Endothelial cell of umbilical vein (primary cell): ENCODE data around the gene RNLS. TPM values are rescaled to one million over a fixed set of nuclear protein-coding genes. Genes with fewer than 3 reads are reported as not detected.

ENCODE experiments used
- BruUV-seq: library from RNA; stranded (reverse); fragments of 400-500 nt; replicated peaks from 2 replicates; lab custom pipeline; 2021; lab: Mats Ljungman, UMichigan
- CTCF ChIA-PET: fragments of 300-600, 350-600 bp; sonication (Branson Sonifier 250); formaldehyde crosslinking; loops from one replicate; lab custom pipeline; 2021; ENCODE audit warnings: antibody characterized with exemption, inconsistent platforms; lab: Charles Lee
- POLR2A ChIA-PET: fragments of 300-600, 350-600 bp; sonication (Branson Sonifier 250); formaldehyde crosslinking; loops from one replicate; lab custom pipeline; 2021; ENCODE audit warnings: antibody characterized with exemption, inconsistent platforms; lab: Charles Lee
- DNase-seq: peaks from one replicate; pipeline ENCODE4 v3.0.0-alpha.2; 2011; ENCODE audit warnings: low read depth, low spot score
- FAIRE-seq: peaks from 2 replicates; lab custom pipeline; 2011; peaks lifted over from hg19 to GRCh38; lab: Jason Lieb, UNC
- H2AFZ ChIP-seq: 2 replicates; pipeline ENCODE4 v1.6.0; 2012; ENCODE audit warnings: low read depth, low read length, control low read depth, inconsistent platforms
- H3K27ac ChIP-seq: 2 replicates; pipeline ENCODE4 v1.5.1; 2011; ENCODE audit warnings: low read depth, mild to moderate bottlenecking, control low read depth, low read length, moderate library complexity; ENCODE audit not compliant: insufficient read depth
- H3K27me3 ChIP-seq, 2 experiments: 2 replicates each; pipeline versions ENCODE4 v1.6.0 to v1.6.1; 2011; ENCODE audit warnings: low read length in 2 of 2, mixed read lengths in 1 of 2; ENCODE audit not compliant: control insufficient read depth in 2 of 2, insufficient read depth in 2 of 2
- H3K36me3 ChIP-seq, 2 experiments: 2 replicates in 1 of 2; 3 replicates in 1 of 2; pipeline ENCODE4 v1.5.1; 2011; ENCODE audit warnings: low read length in 2 of 2, mild to moderate bottlenecking in 1 of 2, moderate library complexity in 1 of 2; ENCODE audit not compliant: control insufficient read depth in 2 of 2, insufficient read depth in 2 of 2; ENCODE audit errors: extremely low read depth in 1 of 2
- H3K4me1 ChIP-seq: 3 replicates; pipeline ENCODE4 v1.5.1; 2011; ENCODE audit warnings: mild to moderate bottlenecking, low read length; ENCODE audit not compliant: control insufficient read depth, insufficient read depth; ENCODE audit errors: extremely low read depth
- H3K4me2 ChIP-seq: 2 replicates; pipeline ENCODE4 v1.6.1; 2011; ENCODE audit warnings: low read length, control low read depth, mixed read lengths; ENCODE audit not compliant: insufficient read depth
- H3K4me3 ChIP-seq, 3 experiments: fragments of 200-600 bp in 1 of 3; sonication (generic), shearing (Covaris generic) in 1 of 3; replicated peaks in 1 of 3; 2 replicates each; pipeline ENCODE4 v1.5.1; 2011 to 2016; ENCODE audit warnings: control low read depth in 3 of 3, low read length in 3 of 3, mild to moderate bottlenecking in 2 of 3, inconsistent platforms in 1 of 3, low read depth in 1 of 3, moderate library complexity in 1 of 3; ENCODE audit not compliant: insufficient read depth in 1 of 3
- H3K79me2 ChIP-seq: 2 replicates; pipeline ENCODE4 v1.6.0; 2012; ENCODE audit warnings: low read length, inconsistent platforms; ENCODE audit not compliant: control insufficient read depth, insufficient read depth
- H3K9ac ChIP-seq: replicated peaks from 2 replicates; pipeline ENCODE3; 2011; ENCODE audit warnings: low read length, control low read depth; ENCODE audit not compliant: insufficient read depth; ENCODE audit errors: extremely low read depth
- H3K9me1 ChIP-seq: replicated peaks from 3 replicates; pipeline ENCODE4 v1.6.0; 2011; ENCODE audit warnings: mild to moderate bottlenecking, low read length; ENCODE audit not compliant: control insufficient read depth, insufficient read depth; ENCODE audit errors: extremely low read depth
- H3K9me3 ChIP-seq: replicated peaks from 2 replicates; pipeline ENCODE4 v1.5.1; 2012; ENCODE audit warnings: low read length, inconsistent platforms; ENCODE audit not compliant: control insufficient read depth, insufficient read depth
- H4K20me1 ChIP-seq: replicated peaks from 2 replicates; pipeline ENCODE3; 2011; ENCODE audit warnings: mild to moderate bottlenecking, low read length; ENCODE audit not compliant: control insufficient read depth, insufficient read depth; ENCODE audit errors: extremely low read depth
- EZH2 ChIP-seq: IDR thresholded peaks from 2 replicates; pipeline ENCODE4 v1.6.1; 2012; ENCODE audit warnings: borderline replicate concordance, low read depth, mild to moderate bottlenecking, moderate library complexity, low read length, inconsistent platforms; ENCODE audit not compliant: severe bottlenecking
- FOS ChIP-seq: IDR thresholded peaks from 2 replicates; pipeline ENCODE4 v1.6.1; 2011; ENCODE audit warnings: mild to moderate bottlenecking, low read length, moderate library complexity, borderline replicate concordance; ENCODE audit not compliant: insufficient read depth
- GATA2 ChIP-seq: IDR thresholded peaks from 2 replicates; pipeline ENCODE4 v1.7.0; 2011; ENCODE audit warnings: low read depth, mild to moderate bottlenecking, moderate library complexity, mixed read lengths, low read length; ENCODE audit not compliant: insufficient read length, insufficient read depth
- JUN ChIP-seq: IDR thresholded peaks from 2 replicates; pipeline ENCODE4 v1.6.1; 2011; ENCODE audit warnings: borderline replicate concordance, low read depth; ENCODE audit not compliant: insufficient read length, insufficient read depth
- MYC ChIP-seq: IDR thresholded peaks from one replicate; pipeline ENCODE4 v1.6.1; 2011; ENCODE audit warnings: mild to moderate bottlenecking, low read depth, low read length
- POLR2A ChIP-seq: IDR thresholded peaks from 2 replicates; pipeline ENCODE4 v1.6.1; 2012; ENCODE audit warnings: low read depth, mild to moderate bottlenecking, control low read depth, low read length
- POLR2AphosphoS5 ChIP-seq: IDR thresholded peaks from 2 replicates; pipeline ENCODE4 v1.6.1; 2012; ENCODE audit warnings: low read depth, mild to moderate bottlenecking, control low read depth, low read length, moderate library complexity; ENCODE audit not compliant: insufficient read depth
- dilution Hi-C: fragments of 300-500 bp; cut with MboI; formaldehyde crosslinking; loops from one replicate; pipeline ENCODE4 v1.15.0; 2019; ENCODE audit warnings: low sequenced_read_pairs; ENCODE audit not compliant: extremely low pct_ligation_motif_present
- intact Hi-C: fragments of 100-400 bp; cut with micrococcal nuclease; formaldehyde crosslinking; loops from one replicate; pipeline ENCODE4 v1.10.0; 2022
- polyA plus RNA-seq, 4 experiments: library from polyadenylated mRNA; depleted of rRNA in 3 of 4; stranded (reverse) in 3 of 4; unstranded in 1 of 4; fragments of >200 nt; gene quantifications; 2 replicates each; pipeline versions ENCODE4 v1.2.1 to v1.2.3, GENCODE V29; 2011 to 2012; ENCODE audit warnings: missing spikeins in 1 of 4
- total RNA-seq: library from RNA; stranded (reverse); gene quantifications from 2 replicates; pipeline ENCODE4 v1.2.3, GENCODE V29; 2021
- TF ChIP-seq, protein P1 (sequence below), 2 donors: IDR thresholded peaks; 1 replicate in 1 of 2; 2 replicates in 1 of 2; pipeline ENCODE4 v1.5.1; 2011; ENCODE audit warnings: low read length in 2 of 2, mild to moderate bottlenecking in 2 of 2, moderate library complexity in 2 of 2, control low read depth in 1 of 2, inconsistent platforms in 1 of 2, low read depth in 1 of 2; ENCODE audit not compliant: insufficient read depth in 1 of 2; ENCODE audit errors: extremely low read depth in 1 of 2
- TF ChIP-seq, protein P2 (sequence below): IDR thresholded peaks from 2 replicates; pipeline ENCODE4 v1.6.1; 2011; ENCODE audit not compliant: insufficient read depth, insufficient read length

The RNLS gene
- total and polyA plus RNA-seq, 2 donors (not counting 3 experiments of a cell fraction or from before 2014, with no cell fraction given) = 2.5 to 4.6 TPM

DNA sequence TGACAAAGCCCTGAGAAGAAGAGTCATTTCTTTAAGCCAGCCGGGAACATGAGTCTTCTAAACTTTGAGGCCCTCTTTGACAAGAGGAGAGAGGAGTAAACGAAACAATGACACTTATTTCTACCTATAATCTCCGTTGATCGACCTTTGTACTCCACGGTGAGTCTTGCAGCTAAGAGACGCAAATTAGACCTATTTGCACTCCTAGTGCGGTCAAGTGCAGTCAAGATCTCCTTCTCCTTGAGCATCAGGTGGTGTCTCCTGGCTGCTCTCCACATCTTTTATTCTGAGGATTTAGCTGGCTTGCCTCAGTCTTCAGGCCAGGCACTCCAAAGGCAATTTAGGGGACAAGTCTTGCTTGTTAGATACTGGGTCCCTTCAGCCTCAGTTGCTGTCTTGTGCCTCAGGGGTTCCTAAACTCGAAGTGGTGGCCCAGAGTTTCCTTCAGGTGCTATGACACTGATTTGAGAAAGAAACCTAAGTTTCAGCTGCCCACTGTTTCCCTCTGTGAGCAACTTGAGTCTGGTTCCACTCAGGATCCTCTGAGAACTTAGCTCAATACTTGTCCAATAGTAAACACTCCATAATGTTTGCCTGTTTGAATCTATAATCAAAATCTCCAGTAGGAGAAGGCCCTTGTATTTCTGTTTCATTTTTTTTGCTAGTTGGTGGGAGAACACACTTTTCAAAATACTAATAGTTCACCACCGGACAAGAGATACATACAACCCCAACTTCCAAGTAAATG is 312.9 kb downstream of the RNLS start:
- peaks cover 0 to 2% of the 10 kb centered on the region in 2 experiments for H3K27me3 ChIP-seq
- peaks cover 5% of the 10 kb centered on the region for H3K4me1 ChIP-seq
- H3K9me3 ChIP-seq = no peaks in the 10 kb centered on the region
- H3K9ac ChIP-seq = no peak overlapping the region
- DNase-seq (no peak), FAIRE-seq (no peak)
- intact Hi-C loops = no loop called here
- CTCF ChIA-PET = no interaction called here
- POLR2A ChIA-PET = no interaction called here
- dilution Hi-C loops = no loop called here
- H3K4me3 ChIP-seq = no peak overlapping the region
- no peaks in the 10 kb centered on the region for H3K9me1 ChIP-seq
- H3K79me2 ChIP-seq = no peaks in the 10 kb centered on the region
- TF ChIP-seq EZH2 (no peak), POLR2AphosphoS5 (no peak), FOS (no peak), POLR2A (no peak), JUN (no peak), GATA2 (no peak), MYC (no peak)
- TF ChIP-seq, protein P1, sequence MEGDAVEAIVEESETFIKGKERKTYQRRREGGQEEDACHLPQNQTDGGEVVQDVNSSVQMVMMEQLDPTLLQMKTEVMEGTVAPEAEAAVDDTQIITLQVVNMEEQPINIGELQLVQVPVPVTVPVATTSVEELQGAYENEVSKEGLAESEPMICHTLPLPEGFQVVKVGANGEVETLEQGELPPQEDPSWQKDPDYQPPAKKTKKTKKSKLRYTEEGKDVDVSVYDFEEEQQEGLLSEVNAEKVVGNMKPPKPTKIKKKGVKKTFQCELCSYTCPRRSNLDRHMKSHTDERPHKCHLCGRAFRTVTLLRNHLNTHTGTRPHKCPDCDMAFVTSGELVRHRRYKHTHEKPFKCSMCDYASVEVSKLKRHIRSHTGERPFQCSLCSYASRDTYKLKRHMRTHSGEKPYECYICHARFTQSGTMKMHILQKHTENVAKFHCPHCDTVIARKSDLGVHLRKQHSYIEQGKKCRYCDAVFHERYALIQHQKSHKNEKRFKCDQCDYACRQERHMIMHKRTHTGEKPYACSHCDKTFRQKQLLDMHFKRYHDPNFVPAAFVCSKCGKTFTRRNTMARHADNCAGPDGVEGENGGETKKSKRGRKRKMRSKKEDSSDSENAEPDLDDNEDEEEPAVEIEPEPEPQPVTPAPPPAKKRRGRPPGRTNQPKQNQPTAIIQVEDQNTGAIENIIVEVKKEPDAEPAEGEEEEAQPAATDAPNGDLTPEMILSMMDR (IDR thresholded peaks at IDR 0.05; ENCODE audit: extremely low read depth in 1 of 2, insufficient read depth in 1 of 2, low read depth in 1 of 2, low read length in 2 of 2) = no peak
- TF ChIP-seq, protein P2, sequence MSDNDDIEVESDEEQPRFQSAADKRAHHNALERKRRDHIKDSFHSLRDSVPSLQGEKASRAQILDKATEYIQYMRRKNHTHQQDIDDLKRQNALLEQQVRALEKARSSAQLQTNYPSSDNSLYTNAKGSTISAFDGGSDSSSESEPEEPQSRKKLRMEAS = no peak
- no peak overlapping the region for H3K27ac ChIP-seq
- no peak overlapping the region for H2AFZ ChIP-seq
- H4K20me1 ChIP-seq = no peaks in the 10 kb centered on the region
- no TSS peak for BruUV-seq
- H3K4me2 ChIP-seq = no peak overlapping the region
- H3K36me3 ChIP-seq = no peaks in the 10 kb centered on the region
